Measurements from ENCODE around the gene FARS2.

- no peak for TF ChIP-seq NFE2L2 (conservative IDR thresholded peaks at IDR 0.05; ENCODE audit: low read length)
- no peak for TF ChIP-seq EP300 (IDR thresholded peaks at IDR 0.05)
- TF ChIP-seq HDAC2 (IDR thresholded peaks at IDR 0.05), result no peak
- TF ChIP-seq POLR2A (IDR thresholded peaks at IDR 0.05; ENCODE audit: low read length), result no peak
- no peak for TF ChIP-seq POLR2AphosphoS2 (conservative IDR thresholded peaks at IDR 0.05; ENCODE audit: low read length)
- TF ChIP-seq MAZ (IDR thresholded peaks at IDR 0.05; ENCODE audit: borderline replicate concordance, low read depth, low read length), result no peak
- no peak for TF ChIP-seq CTCF (IDR thresholded peaks at IDR 0.05)
- no peak for TF ChIP-seq MAX (IDR thresholded peaks at IDR 0.05)
- no peak for TF ChIP-seq MYC (IDR thresholded peaks at IDR 0.05; ENCODE audit: borderline replicate concordance, low read length)
- TF ChIP-seq CHD2 (IDR thresholded peaks at IDR 0.05; ENCODE audit: low read length, partially characterized antibody), result no peak
These were observed 33.3 kb downstream of the FARS2 start for GRCh38 chr6:5294392-5295211.

Data from A549 (cell line).